GM12878 (cell line): Measurements from ENCODE around the gene AGR3. TPM values are rescaled to one million over a fixed set of nuclear protein-coding genes. Genes with fewer than 3 reads are reported as not detected.

Experiments
- ATAC-seq: fragments of 200-7000 bp; cut with Tn5 transposase; 3 replicates; pipeline ENCODE4 v1.9.1; 2020; ENCODE audit warnings: mild to moderate bottlenecking, moderate library complexity
- BruUV-seq: library from RNA; stranded (reverse); fragments of 400-500 nt; replicated peaks from 2 replicates; lab custom pipeline; 2021; lab: Mats Ljungman, UMichigan
- CTCF ChIA-PET: fragments of 300-600 bp; sonication (Branson Sonifier 250); formaldehyde crosslinking; extraction: SDS; loops from one replicate; lab custom pipeline; 2021; ENCODE audit warnings: inconsistent platforms; lab: Yijun Ruan, JAX
- POLR2A ChIA-PET: fragments of 350-600 bp; formaldehyde crosslinking; extraction: SDS; loops from one replicate; lab custom pipeline; 2021; ENCODE audit warnings: inconsistent platforms; lab: Charles Lee
- RAD21 ChIA-PET: fragments of 300-600 bp; sonication (Branson Sonifier 250); formaldehyde crosslinking; loops from one replicate; lab custom pipeline; 2023; ENCODE audit warnings: antibody characterized with exemption; ENCODE audit not compliant: unreplicated experiment; lab: Charles Lee
- SMC1A ChIA-PET: fragments of 300-600 bp; sonication (Branson Sonifier 250); formaldehyde crosslinking; loops from one replicate; lab custom pipeline; 2023; ENCODE audit not compliant: unreplicated experiment, uncharacterized antibody; lab: Charles Lee
- DNase-seq: peaks from one replicate; pipeline ENCODE4 v3.0.0-alpha.2; 2011; ENCODE audit warnings: low read depth, low spot score
- FAIRE-seq: peaks from 3 replicates; lab custom pipeline; 2011; peaks lifted over from hg19 to GRCh38; lab: Jason Lieb, UNC
- H2AFZ ChIP-seq: 2 replicates; pipeline ENCODE4 v1.6.0; 2011; ENCODE audit warnings: low read depth, low read length, control low read depth; ENCODE audit not compliant: control insufficient read depth
- H3K27ac ChIP-seq: 2 replicates; pipeline ENCODE4 v1.5.1; 2011; ENCODE audit warnings: control low read depth; ENCODE audit not compliant: control insufficient read depth, insufficient read depth
- H3K27me3 ChIP-seq, 2 experiments: replicated peaks in 1 of 2; 2 replicates each; pipeline versions ENCODE4 v1.6.0 to v1.6.1; 2011; ENCODE audit warnings: low read length in 1 of 2; ENCODE audit not compliant: control insufficient read depth in 2 of 2, insufficient read depth in 2 of 2
- H3K36me3 ChIP-seq, 2 experiments: 2 replicates each; pipeline ENCODE4 v1.5.1; 2011; ENCODE audit warnings: low read length in 1 of 2; ENCODE audit not compliant: control insufficient read depth in 2 of 2, insufficient read depth in 2 of 2
- H3K4me1 ChIP-seq: 2 replicates; pipeline ENCODE4 v1.6.1; 2011; ENCODE audit warnings: mild to moderate bottlenecking, low read length, moderate library complexity, mixed read lengths; ENCODE audit not compliant: control insufficient read depth, insufficient read depth
- H3K4me2 ChIP-seq: 2 replicates; pipeline ENCODE4 v1.6.0; 2011; ENCODE audit warnings: control low read depth; ENCODE audit not compliant: control insufficient read depth, insufficient read depth
- H3K4me3 ChIP-seq: fragments of 200-600 bp; sonication (generic); 2 replicates; pipeline ENCODE4 v1.5.1; 2016
- H3K79me2 ChIP-seq: 2 replicates; pipeline ENCODE4 v1.6.0; 2011; ENCODE audit warnings: low read length; ENCODE audit not compliant: control insufficient read depth, insufficient read depth
- H3K9ac ChIP-seq: 2 replicates; pipeline ENCODE4 v1.8.0; 2011; ENCODE audit warnings: low read length, control low read depth, mixed read lengths; ENCODE audit not compliant: control insufficient read depth, insufficient read depth
- H3K9me3 ChIP-seq: replicated peaks from 3 replicates; pipeline ENCODE4 v1.5.1; 2011; ENCODE audit warnings: mild to moderate bottlenecking, low read length; ENCODE audit not compliant: control insufficient read depth, insufficient read depth
- H4K20me1 ChIP-seq: 2 replicates; pipeline ENCODE4 v1.6.0; 2011; ENCODE audit not compliant: control insufficient read depth, insufficient read depth
- BCL11A ChIP-seq: IDR thresholded peaks from 2 replicates; pipeline ENCODE4 v1.6.1; 2011; ENCODE audit warnings: low read depth, low read length
- CBX5 ChIP-seq: sonication (generic); IDR thresholded peaks from 2 replicates; pipeline ENCODE4 v1.6.1; 2016; ENCODE audit warnings: low read depth, moderate library complexity, mild to moderate bottlenecking, inconsistent platforms
- ETV6 ChIP-seq, 2 experiments: fragments of 450-650 bp in 1 of 2; IDR thresholded peaks in 1 of 2; conservative IDR thresholded peaks in 1 of 2; 2 replicates each; pipeline ENCODE4 v1.6.1; 2014; ENCODE audit warnings: antibody characterized with exemption in 1 of 2, borderline replicate concordance in 1 of 2, low read depth in 1 of 2, mild to moderate bottlenecking in 1 of 2, moderate library complexity in 1 of 2
- FOXM1 ChIP-seq: IDR thresholded peaks from 2 replicates; pipeline ENCODE4 v1.6.1; 2012; ENCODE audit warnings: low read depth, mild to moderate bottlenecking, inconsistent platforms, low read length, moderate library complexity
- JUNB ChIP-seq: IDR thresholded peaks from 2 replicates; pipeline ENCODE4 v1.6.1; 2016; ENCODE audit warnings: antibody characterized with exemption, mild to moderate bottlenecking
- JUND ChIP-seq: IDR thresholded peaks from 2 replicates; pipeline ENCODE4 v1.6.1; 2012; ENCODE audit warnings: low read depth, mild to moderate bottlenecking, low read length, improper control_type of control experiment, moderate library complexity
- KAT2A ChIP-seq: conservative IDR thresholded peaks from 2 replicates; pipeline ENCODE4 v1.6.1; 2011; ENCODE audit warnings: low read depth, low read length; ENCODE audit not compliant: control insufficient read depth
- NFYB ChIP-seq: IDR thresholded peaks from 2 replicates; pipeline ENCODE4 v1.6.1; 2011; ENCODE audit warnings: low read depth, mild to moderate bottlenecking, low read length, improper control_type of control experiment, moderate library complexity; ENCODE audit not compliant: insufficient read depth
- SIX5 ChIP-seq: IDR thresholded peaks from 2 replicates; pipeline ENCODE4 v1.6.1; 2011; ENCODE audit warnings: mild to moderate bottlenecking, low read depth, low read length, moderate library complexity; ENCODE audit not compliant: severe bottlenecking
- WGBS: methylation state at CpG from one replicate; pipeline ENCODE4 v1.1.6; 2016; ENCODE audit warnings: low lambda C conversion rate; ENCODE audit not compliant: insufficient replicate concordance, insufficient coverage; ENCODE audit errors: missing lambda C conversion rate; 5-methylcytosine and 5-hydroxymethylcytosine counted together
- in situ Hi-C: fragments of 300-500 bp; cut with MboI; formaldehyde crosslinking; loops from 9 replicates; pipeline ENCODE4 v1.14.3; 2018; ENCODE audit warnings: mixed read lengths
- intact Hi-C: fragments of 100-400 bp; cut with micrococcal nuclease; formaldehyde crosslinking; loops from one replicate; pipeline ENCODE4 v1.14.2; 2022; ENCODE audit not compliant: unreplicated experiment
- polyA plus RNA-seq, 11 experiments: library from polyadenylated mRNA; depleted of rRNA in 4 of 11; unstranded in 6 of 11; stranded (reverse) in 5 of 11; fragments of >200 nt; fragmentation: Nextera tagmentation in 4 of 11; fragmentation: Illumina TruSeq in 1 of 11; extraction: Ambion mirVana in 4 of 11; extraction: Trizol in 1 of 11; gene quantifications; 1 replicate in 1 of 11; 2 replicates in 10 of 11; pipeline versions ENCODE4 v1.2.1 to v1.2.3, GENCODE V29; 2011 to 2016; ENCODE audit warnings: inconsistent platforms in 2 of 11, missing spikeins in 2 of 11, low read depth in 1 of 11
- total RNA-seq, 4 experiments: library from RNA; depleted of rRNA in 3 of 4; stranded (reverse); fragments of >200 nt in 3 of 4; fragmentation: Illumina TruSeq in 1 of 4; extraction: Trizol in 1 of 4; gene quantifications; 2 replicates each; pipeline versions ENCODE4 v1.2.1 to v1.2.3, GENCODE V29; 2013 to 2021
- TF ChIP-seq, protein P1 (sequence below): fragments of 450-650 bp; formaldehyde crosslinking; IDR thresholded peaks from 2 replicates; pipeline ENCODE4 v1.4.0; 2022; ENCODE audit warnings: mild to moderate bottlenecking, moderate library complexity
- TF ChIP-seq, protein P2 (sequence below): fragments of 450-650 bp; IDR thresholded peaks from 2 replicates; pipeline ENCODE4 v1.6.1; 2016; ENCODE audit warnings: mild to moderate bottlenecking, moderate library complexity, borderline replicate concordance

The AGR3 gene
- total and polyA plus RNA-seq, 10 of the 15 experiments (the other 5 are each of a cell fraction or from before 2014, with no cell fraction given): not detected

DNA sequence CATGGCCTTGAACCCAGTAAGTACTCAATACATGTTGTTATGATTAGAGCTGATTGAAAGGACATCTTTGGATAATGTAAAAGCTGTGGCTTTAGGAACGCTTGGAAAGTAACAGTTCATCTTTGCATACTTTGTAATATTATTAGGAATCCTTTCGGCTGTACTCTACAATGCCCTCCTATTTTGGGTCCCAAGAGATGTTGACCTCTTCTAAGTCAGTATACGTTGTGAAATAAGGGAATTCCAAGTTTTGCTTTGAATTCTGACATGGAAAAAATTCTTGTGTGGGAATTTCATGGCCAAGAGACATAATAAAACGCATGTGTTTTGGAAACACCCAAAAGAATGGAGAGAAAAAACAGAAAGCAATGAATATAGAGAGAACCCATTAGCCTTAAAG, 7.7 kb downstream of the AGR3 start:
- POLR2A ChIA-PET: no interaction called here
- H3K4me2 ChIP-seq: no peak overlapping the region
- H3K4me3 ChIP-seq: no peak overlapping the region
- H4K20me1 ChIP-seq: no peaks in the 10 kb centered on the region
- no peaks in the 10 kb centered on the region for H3K79me2 ChIP-seq
- H3K9ac ChIP-seq: no peak overlapping the region
- CTCF ChIA-PET: interaction anchor here (1.2 kb wide), 1 partner anchor 11 kb away, joined by 4 read pairs; no protein-coding TSS in a partner anchor
- SMC1A ChIA-PET: no interaction called here
- in situ Hi-C loops: no loop called here
- TF ChIP-seq KAT2A (no peak), BCL11A (no peak)
- TF ChIP-seq, protein P1, sequence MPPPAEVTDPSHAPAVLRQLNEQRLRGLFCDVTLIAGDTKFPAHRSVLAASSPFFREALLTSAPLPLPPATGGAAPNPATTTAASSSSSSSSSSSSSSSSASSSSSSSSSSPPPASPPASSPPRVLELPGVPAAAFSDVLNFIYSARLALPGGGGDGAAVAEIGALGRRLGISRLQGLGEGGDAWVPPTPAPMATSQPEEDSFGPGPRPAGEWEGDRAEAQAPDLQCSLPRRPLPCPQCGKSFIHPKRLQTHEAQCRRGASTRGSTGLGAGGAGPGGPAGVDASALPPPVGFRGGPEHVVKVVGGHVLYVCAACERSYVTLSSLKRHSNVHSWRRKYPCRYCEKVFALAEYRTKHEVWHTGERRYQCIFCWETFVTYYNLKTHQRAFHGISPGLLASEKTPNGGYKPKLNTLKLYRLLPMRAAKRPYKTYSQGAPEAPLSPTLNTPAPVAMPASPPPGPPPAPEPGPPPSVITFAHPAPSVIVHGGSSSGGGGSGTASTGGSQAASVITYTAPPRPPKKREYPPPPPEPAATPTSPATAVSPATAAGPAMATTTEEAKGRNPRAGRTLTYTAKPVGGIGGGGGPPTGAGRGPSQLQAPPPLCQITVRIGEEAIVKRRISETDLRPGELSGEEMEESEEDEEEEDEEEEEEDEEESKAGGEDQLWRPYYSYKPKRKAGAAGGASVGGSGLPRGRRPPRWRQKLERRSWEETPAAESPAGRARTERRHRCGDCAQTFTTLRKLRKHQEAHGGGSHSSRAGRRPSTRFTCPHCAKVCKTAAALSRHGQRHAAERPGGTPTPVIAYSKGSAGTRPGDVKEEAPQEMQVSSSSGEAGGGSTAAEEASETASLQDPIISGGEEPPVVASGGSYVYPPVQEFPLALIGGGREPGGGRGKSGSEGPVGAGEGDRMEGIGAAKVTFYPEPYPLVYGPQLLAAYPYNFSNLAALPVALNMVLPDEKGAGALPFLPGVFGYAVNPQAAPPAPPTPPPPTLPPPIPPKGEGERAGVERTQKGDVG (CRISPR knock-in tag): no peak
- no peaks in the 10 kb centered on the region for H3K9me3 ChIP-seq
- H3K27ac ChIP-seq: no peak overlapping the region
- no peak for FAIRE-seq
- DNase-seq: no peak
- RAD21 ChIA-PET: no interaction called here
- no peaks in the 10 kb centered on the region for H3K36me3 ChIP-seq
- ATAC-seq: no peak
- 19% methylated on average over 4 of the region's 4 CpGs for WGBS
- intact Hi-C loops: no loop called here
- no peaks in the 10 kb centered on the region for H3K27me3 ChIP-seq
- BruUV-seq: no TSS peak
- no peak overlapping the region for H2AFZ ChIP-seq
- H3K4me1 ChIP-seq: no peaks in the 10 kb centered on the region

DNA sequence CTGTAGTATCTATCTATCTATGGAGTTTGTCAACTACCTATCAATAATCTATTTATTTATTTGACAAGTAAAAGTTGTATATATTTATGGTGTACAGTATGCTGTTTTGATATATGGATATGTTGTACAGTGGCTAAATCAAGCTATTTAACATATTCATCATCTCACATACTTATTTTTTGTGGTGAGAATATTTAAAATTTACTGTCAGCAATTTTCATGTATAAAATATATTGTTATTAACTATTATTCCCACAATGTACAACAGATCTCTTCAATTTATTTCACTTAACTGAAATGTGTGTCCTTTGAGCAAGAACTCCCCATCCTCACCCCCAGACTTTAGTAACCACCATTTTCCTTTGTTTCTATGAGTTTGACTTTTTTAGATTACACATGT, 14.5 kb downstream of the AGR3 start:
- H3K36me3 ChIP-seq: no peaks in the 10 kb centered on the region
- DNase-seq (no peak), ATAC-seq (no peak), FAIRE-seq (no peak)
- H3K79me2 ChIP-seq: no peaks in the 10 kb centered on the region
- no peaks in the 10 kb centered on the region for H3K4me1 ChIP-seq
- H3K27me3 ChIP-seq: no peaks in the 10 kb centered on the region
- ChIA-PET CTCF (no interaction called here), RAD21 (no interaction called here), SMC1A (no interaction called here), POLR2A (no interaction called here)
- in situ Hi-C loops (no loop called here), intact Hi-C loops (no loop called here)
- H3K27ac ChIP-seq: no peak overlapping the region
- H3K4me2 ChIP-seq: no peak overlapping the region
- no peak overlapping the region for H3K9ac ChIP-seq
- no peak overlapping the region for H3K4me3 ChIP-seq
- no peak overlapping the region for H2AFZ ChIP-seq
- no TSS peak for BruUV-seq
- no peaks in the 10 kb centered on the region for H3K9me3 ChIP-seq
- H4K20me1 ChIP-seq: no peaks in the 10 kb centered on the region
- TF ChIP-seq CBX5: no peak
- TF ChIP-seq JUNB: no peak
- no peak for TF ChIP-seq FOXM1
- TF ChIP-seq ETV6 (conservative IDR thresholded peaks at IDR 0.05 in 1 of 2, IDR thresholded peaks at IDR 0.05 in 1 of 2; ENCODE audit: borderline replicate concordance in 1 of 2, low read depth in 1 of 2): no peak
- no peak for TF ChIP-seq JUND
- TF ChIP-seq NFYB: no peak
- TF ChIP-seq, protein P2, sequence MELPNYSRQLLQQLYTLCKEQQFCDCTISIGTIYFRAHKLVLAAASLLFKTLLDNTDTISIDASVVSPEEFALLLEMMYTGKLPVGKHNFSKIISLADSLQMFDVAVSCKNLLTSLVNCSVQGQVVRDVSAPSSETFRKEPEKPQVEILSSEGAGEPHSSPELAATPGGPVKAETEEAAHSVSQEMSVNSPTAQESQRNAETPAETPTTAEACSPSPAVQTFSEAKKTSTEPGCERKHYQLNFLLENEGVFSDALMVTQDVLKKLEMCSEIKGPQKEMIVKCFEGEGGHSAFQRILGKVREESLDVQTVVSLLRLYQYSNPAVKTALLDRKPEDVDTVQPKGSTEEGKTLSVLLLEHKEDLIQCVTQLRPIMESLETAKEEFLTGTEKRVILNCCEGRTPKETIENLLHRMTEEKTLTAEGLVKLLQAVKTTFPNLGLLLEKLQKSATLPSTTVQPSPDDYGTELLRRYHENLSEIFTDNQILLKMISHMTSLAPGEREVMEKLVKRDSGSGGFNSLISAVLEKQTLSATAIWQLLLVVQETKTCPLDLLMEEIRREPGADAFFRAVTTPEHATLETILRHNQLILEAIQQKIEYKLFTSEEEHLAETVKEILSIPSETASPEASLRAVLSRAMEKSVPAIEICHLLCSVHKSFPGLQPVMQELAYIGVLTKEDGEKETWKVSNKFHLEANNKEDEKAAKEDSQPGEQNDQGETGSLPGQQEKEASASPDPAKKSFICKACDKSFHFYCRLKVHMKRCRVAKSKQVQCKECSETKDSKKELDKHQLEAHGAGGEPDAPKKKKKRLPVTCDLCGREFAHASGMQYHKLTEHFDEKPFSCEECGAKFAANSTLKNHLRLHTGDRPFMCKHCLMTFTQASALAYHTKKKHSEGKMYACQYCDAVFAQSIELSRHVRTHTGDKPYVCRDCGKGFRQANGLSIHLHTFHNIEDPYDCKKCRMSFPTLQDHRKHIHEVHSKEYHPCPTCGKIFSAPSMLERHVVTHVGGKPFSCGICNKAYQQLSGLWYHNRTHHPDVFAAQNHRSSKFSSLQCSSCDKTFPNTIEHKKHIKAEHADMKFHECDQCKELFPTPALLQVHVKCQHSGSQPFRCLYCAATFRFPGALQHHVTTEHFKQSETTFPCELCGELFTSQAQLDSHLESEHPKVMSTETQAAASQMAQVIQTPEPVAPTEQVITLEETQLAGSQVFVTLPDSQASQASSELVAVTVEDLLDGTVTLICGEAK: no peak
- no peak for TF ChIP-seq SIX5
